K562 (cell line): ENCODE results near the gene COLEC12. TPM values are rescaled to one million over a fixed set of nuclear protein-coding genes. Genes with fewer than 3 reads are reported as not detected.

Source experiments
- BCLAF1 ChIP-seq, 2 experiments: fragments of 450-650 bp in 1 of 2; IDR thresholded peaks; 2 replicates each; pipeline ENCODE4 v1.6.1; 2011 to 2017; ENCODE audit warnings: low read depth in 2 of 2, antibody characterized with exemption in 1 of 2, borderline replicate concordance in 1 of 2, low read length in 1 of 2, mild to moderate bottlenecking in 1 of 2, mixed read lengths in 1 of 2; ENCODE audit not compliant: control insufficient read depth in 1 of 2
- CTBP1 ChIP-seq: fragments of 450-650 bp; IDR thresholded peaks from 2 replicates; pipeline ENCODE4 v1.6.1; 2016; ENCODE audit warnings: borderline replicate concordance
- FOXJ2 ChIP-seq: fragments of 200-800 bp; sonication (Bioruptor generic); IDR thresholded peaks from 2 replicates; pipeline ENCODE4 v1.6.1; 2016; ENCODE audit warnings: missing genetic modification characterization, missing compliant biosample characterization
- PKNOX1 ChIP-seq: fragments of 450-650 bp; IDR thresholded peaks from 2 replicates; pipeline ENCODE4 v1.6.1; 2016
- POLR2AphosphoS5 ChIP-seq: IDR thresholded peaks from 2 replicates; pipeline ENCODE4 v1.6.1; 2011; ENCODE audit warnings: mild to moderate bottlenecking, low read depth, low read length, moderate library complexity; ENCODE audit not compliant: control insufficient read depth, insufficient read depth
- POLR2G ChIP-seq: fragments of 200-400 bp; formaldehyde crosslinking; IDR thresholded peaks from 2 replicates; pipeline ENCODE4 v1.6.1; 2017; ENCODE audit warnings: low read depth, mild to moderate bottlenecking, antibody characterized with exemption, low read length, moderate library complexity
- SMARCA5 ChIP-seq: fragments of 450-650 bp; IDR thresholded peaks from 2 replicates; pipeline ENCODE4 v1.6.1; 2016
- SOX6 ChIP-seq: fragments of 450-650 bp; IDR thresholded peaks from 2 replicates; pipeline ENCODE4 v1.6.1; 2014; ENCODE audit warnings: mild to moderate bottlenecking
- TRIM24 ChIP-seq, 2 experiments: fragments of 450-650 bp; IDR thresholded peaks; 2 replicates each; pipeline ENCODE4 v1.6.1; 2016
- ZEB2 ChIP-seq: fragments of 450-650 bp; IDR thresholded peaks from 2 replicates; pipeline ENCODE4 v1.6.1; 2016
- ZSCAN32 ChIP-seq: fragments of 450-650 bp; formaldehyde crosslinking; IDR thresholded peaks from 2 replicates; pipeline ENCODE4 v1.4.0; 2020; ENCODE audit warnings: mild to moderate bottlenecking, moderate library complexity
- polyA plus RNA-seq, 8 experiments: library from polyadenylated mRNA; depleted of rRNA in 4 of 8; stranded (reverse) in 5 of 8; unstranded in 3 of 8; fragments of >200 nt; fragmentation: Nextera tagmentation in 2 of 8; fragmentation: Illumina TruSeq in 1 of 8; extraction: Ambion mirVana in 2 of 8; extraction: Trizol in 1 of 8; gene quantifications; 2 replicates each; pipeline versions ENCODE4 v1.2.1 to v1.2.3, GENCODE V29; 2011 to 2014; ENCODE audit warnings: inconsistent platforms in 1 of 8, missing spikeins in 1 of 8
- total RNA-seq, 7 experiments: library from RNA; depleted of rRNA in 6 of 7; stranded (reverse); fragments of >200 nt in 6 of 7; fragmentation: Illumina TruSeq in 2 of 7; extraction: Trizol in 2 of 7; gene quantifications; 2 replicates each; pipeline versions ENCODE4 v1.2.1 to v1.2.3, GENCODE V29; 2011 to 2021; ENCODE audit warnings: low replicate concordance in 1 of 7
- TF ChIP-seq, protein P1 (sequence below), 2 experiments: fragments of 450-650 bp in 1 of 2; sonication (generic) in 1 of 2; formaldehyde crosslinking in 1 of 2; IDR thresholded peaks in 1 of 2; conservative IDR thresholded peaks in 1 of 2; 2 replicates each; pipeline versions ENCODE4 v1.6.1 to v1.8.1; 2016 to 2023; ENCODE audit warnings: mild to moderate bottlenecking in 2 of 2, moderate library complexity in 2 of 2, inconsistent platforms in 1 of 2, missing genetic modification reagents in 1 of 2

Gene COLEC12
- total and polyA plus RNA-seq, 9 of the 15 experiments (the other 6 are each of a cell fraction or from before 2014, with no cell fraction given): 0.04 TPM; not detected in 8

GRCh38 chr18:434410-434809, 66.1 kb downstream of the COLEC12 start (continued):
- TF ChIP-seq, protein P1, sequence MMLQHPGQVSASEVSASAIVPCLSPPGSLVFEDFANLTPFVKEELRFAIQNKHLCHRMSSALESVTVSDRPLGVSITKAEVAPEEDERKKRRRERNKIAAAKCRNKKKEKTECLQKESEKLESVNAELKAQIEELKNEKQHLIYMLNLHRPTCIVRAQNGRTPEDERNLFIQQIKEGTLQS (IDR thresholded peaks at IDR 0.05): peak; percentile 81
- TF ChIP-seq, protein P1 (CRISPR knock-in tag; conservative IDR thresholded peaks at IDR 0.05): no peak
- TF ChIP-seq ZEB2 (peak; percentile 40; the same call in 1 of the 2 replicates), SOX6 (0 out of 2 replicates have a peak, but pooled peaks have one; percentile 12), TRIM24 (IDR thresholded peaks at IDR 0.05) (peak in 1 of 2 experiments; percentile 46; a peak in 2 of 4 replicates), SMARCA5 (no peak), BCLAF1 (IDR thresholded peaks at IDR 0.05; ENCODE audit: borderline replicate concordance in 1 of 2, control insufficient read depth in 1 of 2, low read depth in 2 of 2, low read length in 1 of 2) (no peak), POLR2AphosphoS5 (no peak), FOXJ2 (tag) (0 out of 2 replicates have a peak, but pooled peaks have one; percentile 51), PKNOX1 (peak; percentile 33; the same call in 1 of the 2 replicates), POLR2G (no peak), ZSCAN32 (CRISPR knock-in tag) (peak; percentile 24; the same call in 1 of the 2 replicates), CTBP1 (peak; percentile 72)
